ENCODE data around the gene GPR31. TPM values are rescaled to one million over a fixed set of nuclear protein-coding genes. Genes with fewer than 3 reads are reported as not detected.

GPR31 gene
- total and polyA plus RNA-seq, 9 of the 15 experiments (the other 6 are each of a cell fraction or from before 2014, with no cell fraction given) = not detected

- Histone ChIP-seq H4K20me1 (replicated peaks; ENCODE audit: control insufficient read depth, insufficient read depth, low read length) (no peaks in the 10 kb centered on the region; the same call in 1 of the 2 replicates), H3K79me2 (ENCODE audit: control insufficient read depth, insufficient read depth, low read length) (no peaks in the 10 kb centered on the region), H3K4me3 (no peak overlapping the region), H3K9me1 (ENCODE audit: control insufficient read depth, insufficient read depth, low read length) (no peaks in the 10 kb centered on the region), H3K27ac (ENCODE audit: extremely low read depth, low read depth, low read length) (no peak overlapping the region), H3K36me3 (ENCODE audit: control insufficient read depth, insufficient read depth, low read length) (no peaks in the 10 kb centered on the region), H2AFZ (ENCODE audit: low read depth, low read length) (no peak overlapping the region), H3K4me1 (replicated peaks in 1 of 2; ENCODE audit: control insufficient read depth in 2 of 2, insufficient read depth in 2 of 2, low read length in 2 of 2) (no peaks in the 10 kb centered on the region), H3K9ac (ENCODE audit: insufficient read depth in 1 of 2, low read depth in 2 of 2, low read length in 2 of 2) (no peak overlapping the region), H3K27me3 (ENCODE audit: control insufficient read depth in 2 of 2, insufficient read depth in 2 of 2, low read length in 2 of 2) (peaks cover 25 to 61% of the 10 kb centered on the region in 2 experiments), H3K4me2 (ENCODE audit: insufficient read depth, low read length) (no peak overlapping the region), H3K9me3 (replicated peaks; ENCODE audit: control insufficient read depth, insufficient read depth, low read depth, low read length) (peaks cover 2% of the 10 kb centered on the region; the same call in 1 of the 2 replicates)
- 0 out of 6 replicates have a peak, but pooled peaks of 1 of the 3 experiments have one; percentile 10 for TF ChIP-seq CTCF (IDR thresholded peaks at IDR 0.05 in 2 of 3, conservative IDR thresholded peaks at IDR 0.05 in 1 of 3; ENCODE audit: insufficient read depth in 2 of 3, low read depth in 1 of 3, low read length in 3 of 3)
- TF ChIP-seq CBX2 (IDR thresholded peaks at IDR 0.05; ENCODE audit: insufficient read depth, low read length, poor library complexity, severe bottlenecking) = no peak
- no peak for TF ChIP-seq CHCHD3 (CRISPR knock-in tag; IDR thresholded peaks at IDR 0.05)
- BruUV-seq (replicated peaks) = no TSS peak
- ATAC-seq = no peak
- FAIRE-seq = no peak
- no peak for DNase-seq (ENCODE audit: extremely low read depth in 1 of 4, low spot score in 3 of 4)
- CTCF ChIA-PET (ENCODE audit: low intra/inter-chr PET ratio) = no interaction called here
- 12% methylated on average over 10 of the region's 10 CpGs for WGBS (ENCODE audit: insufficient coverage, low coverage, missing lambda C conversion rate)
- POLR2A ChIA-PET = no interaction called here
- in situ Hi-C loops (cut with MboI) (no loop called here), intact Hi-C loops (cut with micrococcal nuclease) (no loop called here)
Observed at GRCh38 chr6:167115054-167115453, 42.7 kb downstream of the GPR31 start.

All from K562 (cell line).